Measurements from ENCODE around the gene PRC1.

PRC1 gene

GRCh38 chr15:91027677-91028076 is 33.3 kb upstream of the PRC1 start:
- no peak for DNase-seq (ENCODE audit: low read depth)
- TF ChIP-seq, protein P1, sequence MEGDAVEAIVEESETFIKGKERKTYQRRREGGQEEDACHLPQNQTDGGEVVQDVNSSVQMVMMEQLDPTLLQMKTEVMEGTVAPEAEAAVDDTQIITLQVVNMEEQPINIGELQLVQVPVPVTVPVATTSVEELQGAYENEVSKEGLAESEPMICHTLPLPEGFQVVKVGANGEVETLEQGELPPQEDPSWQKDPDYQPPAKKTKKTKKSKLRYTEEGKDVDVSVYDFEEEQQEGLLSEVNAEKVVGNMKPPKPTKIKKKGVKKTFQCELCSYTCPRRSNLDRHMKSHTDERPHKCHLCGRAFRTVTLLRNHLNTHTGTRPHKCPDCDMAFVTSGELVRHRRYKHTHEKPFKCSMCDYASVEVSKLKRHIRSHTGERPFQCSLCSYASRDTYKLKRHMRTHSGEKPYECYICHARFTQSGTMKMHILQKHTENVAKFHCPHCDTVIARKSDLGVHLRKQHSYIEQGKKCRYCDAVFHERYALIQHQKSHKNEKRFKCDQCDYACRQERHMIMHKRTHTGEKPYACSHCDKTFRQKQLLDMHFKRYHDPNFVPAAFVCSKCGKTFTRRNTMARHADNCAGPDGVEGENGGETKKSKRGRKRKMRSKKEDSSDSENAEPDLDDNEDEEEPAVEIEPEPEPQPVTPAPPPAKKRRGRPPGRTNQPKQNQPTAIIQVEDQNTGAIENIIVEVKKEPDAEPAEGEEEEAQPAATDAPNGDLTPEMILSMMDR (IDR thresholded peaks at IDR 0.05; ENCODE audit: insufficient read depth, low read depth, low read length, missing control alignments), result no peak

DNA sequence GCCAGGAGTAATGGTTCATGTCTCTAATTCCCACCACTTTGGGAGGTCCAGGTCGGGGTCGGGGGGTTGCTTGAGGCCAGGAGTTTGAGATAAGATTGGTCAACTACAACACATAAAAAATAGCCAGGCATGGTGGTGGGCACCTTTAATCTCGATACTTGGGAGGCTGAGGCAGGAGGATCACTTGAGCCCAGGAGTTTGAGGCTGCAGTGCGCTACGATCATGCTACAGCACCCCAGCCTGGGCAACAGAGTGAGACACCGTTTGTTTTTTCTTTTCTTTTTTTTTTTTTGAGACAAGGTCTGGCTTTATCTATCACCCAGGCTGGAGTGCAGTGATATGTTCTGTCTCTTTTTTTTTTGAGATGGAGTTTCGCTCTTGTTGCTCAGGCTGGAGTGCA is 29.4 kb upstream of the PRC1 start:
- DNase-seq (ENCODE audit: low read depth), result no peak
- TF ChIP-seq, protein P1 (IDR thresholded peaks at IDR 0.05; ENCODE audit: insufficient read depth, low read depth, low read length, missing control alignments), result no peak
- no peak overlapping the region for H3K4me3 ChIP-seq (ENCODE audit: low read length)

More at GRCh38 chr15:91027677-91028076, 33.3 kb upstream of the PRC1 start:
- no peak overlapping the region for H3K4me3 ChIP-seq (ENCODE audit: low read length)

GRCh38 chr15:91022832-91023129 is 28.4 kb upstream of the PRC1 start:
- TF ChIP-seq, protein P1 (IDR thresholded peaks at IDR 0.05; ENCODE audit: insufficient read depth, low read depth, low read length, missing control alignments), result no peak
- DNase-seq (ENCODE audit: low read depth), result no peak

DNA sequence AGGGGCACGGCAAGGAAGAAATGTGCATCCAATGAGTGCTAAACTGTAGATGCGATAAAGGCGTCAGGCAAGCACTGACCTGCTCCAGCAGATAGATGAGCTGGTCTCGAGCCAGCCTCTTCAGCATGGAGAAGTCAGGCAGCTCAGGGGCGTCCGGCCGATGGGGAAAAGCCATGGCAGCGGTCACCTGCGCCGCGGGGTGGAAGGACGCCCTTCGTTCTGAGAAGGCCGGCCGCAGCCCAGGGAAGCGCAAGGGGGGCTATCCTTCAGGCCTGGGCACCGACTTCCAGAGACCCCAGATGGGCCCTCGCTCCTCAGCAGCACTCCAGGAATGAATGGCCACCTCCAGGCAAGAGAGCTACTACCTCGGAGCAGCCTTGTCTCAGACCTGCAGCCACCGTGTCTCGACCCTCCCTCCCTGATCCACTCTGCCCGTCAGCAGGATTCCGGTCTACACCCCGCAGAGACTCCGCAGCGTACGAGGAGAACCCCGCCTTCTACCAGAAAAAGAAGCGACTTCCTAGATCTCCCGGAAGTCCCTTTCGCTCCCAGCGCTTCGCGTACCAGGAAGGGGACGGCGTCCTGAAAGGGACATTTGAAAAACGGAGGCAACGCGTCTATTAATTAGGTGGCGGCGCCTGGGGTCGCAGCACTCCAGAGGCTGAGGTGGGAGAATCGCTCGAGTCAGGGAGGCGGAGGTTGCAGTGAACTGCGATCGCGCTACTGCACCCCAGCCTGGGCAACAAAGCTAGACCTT is 27.9 kb upstream of the PRC1 start, which contains the start of gene VPS33B:
TSS of gene VPS33B (minus strand) at position 520 of the 757 bp plus-strand sequence. CDS start at position 175, 345 bp downstream.
- H3K4me3 ChIP-seq (ENCODE audit: low read length), result peak within 1 kb of the TSS; percentile 98

More at GRCh38 chr15:91022832-91023129, 28.4 kb upstream of the PRC1 start:
- H3K4me3 ChIP-seq (ENCODE audit: low read length), result peak overlapping the region; percentile 98

DNA sequence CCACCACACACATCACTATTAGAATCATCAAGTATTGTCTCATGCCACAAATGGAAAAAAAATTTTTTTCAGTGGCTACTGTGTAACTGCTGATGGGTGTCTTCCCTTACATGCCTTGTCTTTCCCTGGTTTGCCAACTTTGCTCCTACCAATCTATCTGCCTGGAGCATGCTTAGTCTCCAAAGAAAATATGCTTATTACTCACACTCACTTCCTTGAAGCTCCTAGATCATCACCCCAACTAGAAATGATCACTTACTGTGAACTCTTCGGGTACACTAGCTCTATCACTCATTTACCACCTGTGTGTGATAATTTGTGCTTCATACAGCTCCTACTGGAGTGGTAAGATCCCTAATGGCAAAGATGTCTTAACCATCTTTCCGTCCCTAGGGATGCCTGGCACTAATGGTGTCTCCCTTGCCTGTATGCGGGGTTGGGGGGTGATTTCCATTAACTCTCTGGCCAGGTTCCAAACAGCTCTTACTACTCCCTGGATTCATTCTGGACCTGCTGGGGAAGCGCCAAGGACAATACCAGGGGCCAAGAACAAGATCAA is 27.3 kb upstream of the PRC1 start:
- DNase-seq (ENCODE audit: low read depth), result peak; percentile 72
- TF ChIP-seq, protein P1 (IDR thresholded peaks at IDR 0.05; ENCODE audit: insufficient read depth, low read depth, low read length, missing control alignments), result no peak
- peak overlapping the region; percentile 98 for H3K4me3 ChIP-seq (ENCODE audit: low read length)

More for the DNA sequence above, 27.9 kb upstream of the PRC1 start, which contains the start of gene VPS33B:
- DNase-seq (ENCODE audit: low read depth), result peak; percentile 84
- TF ChIP-seq, protein P1 (IDR thresholded peaks at IDR 0.05; ENCODE audit: insufficient read depth, low read depth, low read length, missing control alignments), result no peak

DNA sequence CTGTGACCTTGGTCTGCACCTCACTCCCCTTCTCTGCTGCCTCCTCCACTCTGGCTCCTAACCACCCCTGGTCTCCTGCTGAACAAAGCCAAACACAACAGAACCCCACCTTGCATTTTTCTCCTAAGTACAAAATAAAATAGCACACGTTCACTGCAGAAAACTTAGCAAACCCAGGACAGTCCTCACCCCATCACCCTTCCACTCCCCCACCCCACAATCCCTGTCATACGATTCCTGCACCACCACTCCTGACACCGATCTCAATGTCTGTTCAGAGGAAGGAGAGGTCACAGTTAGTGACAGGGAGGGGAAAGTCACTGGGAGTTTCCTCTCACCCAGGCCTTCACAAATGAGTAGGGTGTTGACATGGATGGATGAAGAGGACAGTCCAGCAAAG is 23.8 kb upstream of the PRC1 start:
- H3K4me3 ChIP-seq (ENCODE audit: low read length), result no peak overlapping the region
- DNase-seq (ENCODE audit: low read depth), result no peak
- TF ChIP-seq, protein P1 (IDR thresholded peaks at IDR 0.05; ENCODE audit: insufficient read depth, low read depth, low read length, missing control alignments), result no peak

All from epithelial cell of esophagus (primary cell).